Vagina (tissue), 2 donors: ENCODE results near the gene CRTC3. TPM values are rescaled to one million over a fixed set of nuclear protein-coding genes. Genes with fewer than 3 reads are reported as not detected.

Experiments used
- DNase-seq, 2 donors: peaks; one replicate each; pipeline ENCODE4 v3.0.0-alpha.2; 2017; ENCODE audit errors: extremely low spot score in 2 of 2
- H3K27ac ChIP-seq: fragments of 200-600 bp; sonication (generic); one replicate; pipeline ENCODE4 v1.5.1; 2019
- H3K27me3 ChIP-seq: fragments of 200-600 bp; sonication (generic); one replicate; pipeline ENCODE4 v1.5.1; 2019
- H3K36me3 ChIP-seq, 2 donors: fragments of 200-600 bp; sonication (generic); one replicate each; pipeline ENCODE4 v1.5.1; 2017 to 2019
- H3K4me1 ChIP-seq: fragments of 200-600 bp; sonication (generic); one replicate; pipeline ENCODE4 v1.5.1; 2019
- H3K4me3 ChIP-seq, 2 donors: fragments of 200-600 bp; sonication (generic); 1 replicate in 1 of 2; 2 replicates in 1 of 2; pipeline ENCODE4 v1.5.1; 2016 to 2019
- H3K9me3 ChIP-seq: fragments of 200-600 bp; sonication (generic); one replicate; pipeline ENCODE4 v1.5.1; 2019
- CTCF ChIP-seq, 3 experiments: fragments of 450-650 bp in 2 of 3; fragments of 200-600 bp in 1 of 3; sonication (generic) in 1 of 3; IDR thresholded peaks; one replicate each; pipeline ENCODE4 v1.5.1; 2017 to 2019; ENCODE audit warnings: antibody characterized with exemption in 3 of 3, mild to moderate bottlenecking in 2 of 3, moderate library complexity in 2 of 3
- POLR2A ChIP-seq, 2 donors: fragments of 450-650 bp; IDR thresholded peaks; one replicate each; pipeline ENCODE4 v1.6.1; 2017; ENCODE audit warnings: antibody characterized with exemption in 2 of 2, mild to moderate bottlenecking in 2 of 2, moderate library complexity in 2 of 2
- POLR2AphosphoS5 ChIP-seq, 2 donors: sonication (generic); formaldehyde crosslinking; IDR thresholded peaks; one replicate each; pipeline ENCODE4 v1.9.0; 2017; ENCODE audit warnings: antibody characterized with exemption in 2 of 2, mild to moderate bottlenecking in 2 of 2, low read depth in 1 of 2; ENCODE audit not compliant: insufficient read depth in 1 of 2
- intact Hi-C: fragments of 100-400 bp; cut with DNase I; formaldehyde crosslinking; loops from one replicate; pipeline ENCODE4 v1.15.1; 2023
- total RNA-seq: library from RNA; depleted of rRNA; stranded (reverse); fragments of >200 nt; gene quantifications from one replicate; pipeline ENCODE4 v1.2.3, GENCODE V29; 2016

Gene CRTC3
- total RNA-seq, 1 donor from 2014 or later: 43.5 TPM

- Histone ChIP-seq H3K4me3 (no peak overlapping the region), H3K36me3 (no peaks in the 10 kb centered on the region), H3K4me1 (peaks cover 44% of the 10 kb centered on the region), H3K27me3 (no peaks in the 10 kb centered on the region), H3K9me3 (no peaks in the 10 kb centered on the region), H3K27ac (no peak overlapping the region)
- no peak for DNase-seq
- TF ChIP-seq CTCF (IDR thresholded peaks at IDR 0.05): no peak
- TF ChIP-seq POLR2A (IDR thresholded peaks at IDR 0.05): no peak
- no peak for TF ChIP-seq POLR2AphosphoS5 (IDR thresholded peaks at IDR 0.05; ENCODE audit: insufficient read depth in 1 of 2, low read depth in 1 of 2)
- intact Hi-C loops: no loop called here
Observed at GRCh38 chr15:90565866-90566265, 36.1 kb downstream of the CRTC3 start.

- intact Hi-C loops: no loop called here
- Histone ChIP-seq H3K4me3 (no peak overlapping the region), H3K27me3 (no peaks in the 10 kb centered on the region), H3K27ac (no peak overlapping the region), H3K4me1 (peaks cover 18% of the 10 kb centered on the region), H3K9me3 (no peaks in the 10 kb centered on the region), H3K36me3 (no peaks in the 10 kb centered on the region)
- DNase-seq: no peak
- TF ChIP-seq POLR2AphosphoS5 (IDR thresholded peaks at IDR 0.05; ENCODE audit: insufficient read depth in 1 of 2, low read depth in 1 of 2): no peak
- TF ChIP-seq POLR2A (IDR thresholded peaks at IDR 0.05): no peak
- TF ChIP-seq CTCF (IDR thresholded peaks at IDR 0.05): no peak
Observed at GRCh38 chr15:90570643-90571042, 40.9 kb downstream of the CRTC3 start.

- Histone ChIP-seq H3K4me3 (no peak overlapping the region), H3K36me3 (no peaks in the 10 kb centered on the region), H3K9me3 (no peaks in the 10 kb centered on the region), H3K4me1 (peaks cover 18% of the 10 kb centered on the region), H3K27me3 (no peaks in the 10 kb centered on the region), H3K27ac (no peak overlapping the region)
- intact Hi-C loops: no loop called here
- DNase-seq: no peak
- TF ChIP-seq CTCF (IDR thresholded peaks at IDR 0.05) (no peak), POLR2AphosphoS5 (IDR thresholded peaks at IDR 0.05; ENCODE audit: insufficient read depth in 1 of 2, low read depth in 1 of 2) (peak in 1 of 2 donors; percentile 41), POLR2A (IDR thresholded peaks at IDR 0.05) (no peak)
Observed at GRCh38 chr15:90571063-90571541, 41.4 kb downstream of the CRTC3 start.

- no peaks in the 10 kb centered on the region for H3K27me3 ChIP-seq
- DNase-seq: no peak
- no peak overlapping the region for H3K4me3 ChIP-seq
- H3K4me1 ChIP-seq: peaks cover 23% of the 10 kb centered on the region
- TF ChIP-seq POLR2A (IDR thresholded peaks at IDR 0.05): no peak
- TF ChIP-seq POLR2AphosphoS5 (IDR thresholded peaks at IDR 0.05; ENCODE audit: insufficient read depth in 1 of 2, low read depth in 1 of 2): no peak
- no peak for TF ChIP-seq CTCF (IDR thresholded peaks at IDR 0.05)
- no peak overlapping the region for H3K27ac ChIP-seq
- intact Hi-C loops: loop anchor here (1.0 kb wide), 1 partner anchor 21 kb away; no protein-coding TSS in a partner anchor
- no peaks in the 10 kb centered on the region for H3K9me3 ChIP-seq
- H3K36me3 ChIP-seq: no peaks in the 10 kb centered on the region
Observed at GRCh38 chr15:90572893-90573292, 43.2 kb downstream of the CRTC3 start.

- DNase-seq: no peak
- Histone ChIP-seq H3K4me3 (no peak overlapping the region), H3K36me3 (no peaks in the 10 kb centered on the region), H3K27ac (no peak overlapping the region), H3K4me1 (peaks cover 30% of the 10 kb centered on the region), H3K27me3 (no peaks in the 10 kb centered on the region), H3K9me3 (no peaks in the 10 kb centered on the region)
- intact Hi-C loops: no loop called here
- TF ChIP-seq POLR2A (IDR thresholded peaks at IDR 0.05) (no peak), POLR2AphosphoS5 (IDR thresholded peaks at IDR 0.05; ENCODE audit: insufficient read depth in 1 of 2, low read depth in 1 of 2) (no peak), CTCF (IDR thresholded peaks at IDR 0.05) (no peak)
Observed at GRCh38 chr15:90576711-90577389, 47.1 kb downstream of the CRTC3 start.
